Suprapubic skin (tissue), 4 donors: ENCODE measurements around the gene LHX3.

Source experiments
- POLR2A ChIP-seq, 2 donors: fragments of 450-650 bp; IDR thresholded peaks; one replicate each; pipeline ENCODE4 v1.6.1; 2017; ENCODE audit warnings: antibody characterized with exemption in 2 of 2, mild to moderate bottlenecking in 2 of 2, moderate library complexity in 2 of 2
- POLR2AphosphoS5 ChIP-seq, 3 donors: sonication (generic); formaldehyde crosslinking; IDR thresholded peaks; one replicate each; pipeline ENCODE4 v1.6.1; 2017; ENCODE audit warnings: antibody characterized with exemption in 3 of 3
- TF ChIP-seq, protein P1 (sequence below), 2 donors: fragments of 200-600 bp in 1 of 2; fragments of 450-650 bp in 1 of 2; sonication (generic) in 1 of 2; IDR thresholded peaks; one replicate each; pipeline ENCODE4 v1.5.1; 2016 to 2019; ENCODE audit warnings: antibody characterized with exemption in 2 of 2, mild to moderate bottlenecking in 1 of 2, moderate library complexity in 1 of 2

DNA sequence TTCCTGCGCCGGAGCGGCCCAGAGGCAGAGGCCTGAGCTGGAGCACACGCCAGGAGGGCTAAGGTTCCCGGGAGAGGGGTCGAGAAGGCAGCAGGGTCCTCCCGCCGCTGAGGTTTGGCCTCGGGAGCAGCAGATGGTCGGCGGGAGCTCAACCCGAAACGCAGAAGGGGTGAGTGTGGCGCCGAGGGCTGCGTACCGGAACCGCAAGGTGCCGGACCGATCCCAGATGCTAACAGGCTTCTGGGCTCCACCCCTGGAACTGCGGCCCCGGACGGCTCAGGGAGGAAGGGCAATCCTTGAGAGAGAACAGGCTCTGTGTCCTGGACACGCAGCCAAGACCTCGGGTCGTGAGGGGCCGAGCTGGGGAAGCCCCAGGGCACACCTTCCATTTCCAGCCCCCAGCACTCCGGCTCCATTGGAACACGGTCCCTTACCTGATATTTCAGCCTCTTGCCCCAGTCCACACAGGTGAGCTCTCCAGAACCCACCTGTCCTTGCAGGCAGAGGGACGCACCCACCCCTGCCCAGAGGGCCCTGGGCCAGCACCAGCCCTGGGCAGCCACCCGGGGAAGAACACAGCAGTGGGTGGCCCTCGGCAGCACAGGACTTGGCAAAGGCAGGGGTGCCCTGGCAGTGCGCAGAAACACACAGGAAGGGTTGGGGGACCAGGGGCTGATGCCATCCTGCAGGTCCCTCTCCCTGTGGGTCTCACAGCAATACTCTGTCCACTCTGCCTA is 1.4 kb downstream of the LHX3 start:
- TF ChIP-seq POLR2AphosphoS5 (IDR thresholded peaks at IDR 0.05) (no peak), POLR2A (IDR thresholded peaks at IDR 0.05) (no peak)
- TF ChIP-seq, protein P1, sequence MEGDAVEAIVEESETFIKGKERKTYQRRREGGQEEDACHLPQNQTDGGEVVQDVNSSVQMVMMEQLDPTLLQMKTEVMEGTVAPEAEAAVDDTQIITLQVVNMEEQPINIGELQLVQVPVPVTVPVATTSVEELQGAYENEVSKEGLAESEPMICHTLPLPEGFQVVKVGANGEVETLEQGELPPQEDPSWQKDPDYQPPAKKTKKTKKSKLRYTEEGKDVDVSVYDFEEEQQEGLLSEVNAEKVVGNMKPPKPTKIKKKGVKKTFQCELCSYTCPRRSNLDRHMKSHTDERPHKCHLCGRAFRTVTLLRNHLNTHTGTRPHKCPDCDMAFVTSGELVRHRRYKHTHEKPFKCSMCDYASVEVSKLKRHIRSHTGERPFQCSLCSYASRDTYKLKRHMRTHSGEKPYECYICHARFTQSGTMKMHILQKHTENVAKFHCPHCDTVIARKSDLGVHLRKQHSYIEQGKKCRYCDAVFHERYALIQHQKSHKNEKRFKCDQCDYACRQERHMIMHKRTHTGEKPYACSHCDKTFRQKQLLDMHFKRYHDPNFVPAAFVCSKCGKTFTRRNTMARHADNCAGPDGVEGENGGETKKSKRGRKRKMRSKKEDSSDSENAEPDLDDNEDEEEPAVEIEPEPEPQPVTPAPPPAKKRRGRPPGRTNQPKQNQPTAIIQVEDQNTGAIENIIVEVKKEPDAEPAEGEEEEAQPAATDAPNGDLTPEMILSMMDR (IDR thresholded peaks at IDR 0.05) = no peak
